ENCODE measurements around the gene RPL27A. TPM values are rescaled to one million over a fixed set of nuclear protein-coding genes. Genes with fewer than 3 reads are reported as not detected.

Gene RPL27A
- 752 and 1,162 TPM in 2 replicates for polyA plus RNA-seq (2012; rRNA removed)
- 1,039 and 1,258 TPM in 2 replicates for polyA plus RNA-seq (2012; cell fraction: cytosol; rRNA removed)
- polyA plus RNA-seq (2012; cell fraction: nucleus; rRNA removed): 308 and 341 TPM in 2 replicates

- ChIA-PET CTCF (interaction anchor here (1.0 to 1.6 kb wide), 4 partner anchors 116 to 419 kb away, joined by 3 read pairs; partner anchors contain the start of gene LMO1), POLR2A (interaction anchor here (0.6 to 2.6 kb wide), 15 partner anchors 9 to 282 kb away, joined by 3 to 11 read pairs (median 3); partner anchors contain the start of gene STK33)
- peaks cover 51% of the 10 kb centered on the region for H3K79me2 ChIP-seq (ENCODE audit: insufficient read depth)
- H3K9me2 ChIP-seq: no peaks in the 10 kb centered on the region
- DNase-seq: peak; percentile 93
- peaks cover 15% of the 10 kb centered on the region for H4K20me1 ChIP-seq (ENCODE audit: insufficient read depth)
- 2% methylated on average over 23 of the region's 67 CpGs for WGBS (ENCODE audit: low lambda C conversion rate)
- peak within 1 kb of the TSS; percentile 90 to 95 for H3K27ac ChIP-seq (ENCODE audit: low read depth in 2 of 2, low read length in 1 of 2)
- peaks cover 14 to 21% of the 10 kb centered on the region in 2 experiments; a peak in 2 of 4 replicates for H3K4me1 ChIP-seq (ENCODE audit: control insufficient read depth in 1 of 2, insufficient read depth in 2 of 2, low read depth in 1 of 2, low read length in 1 of 2)
- H3K9ac ChIP-seq: peak within 1 kb of the TSS; percentile 100
- H3K4me2 ChIP-seq: peak within 1 kb of the TSS; percentile 89
- no peak within 1 kb of the TSS for H2AFZ ChIP-seq (ENCODE audit: low read depth)
- peaks cover 50 to 53% of the 10 kb centered on the region in 2 experiments for H3K36me3 ChIP-seq (replicated peaks in 1 of 2; ENCODE audit: control insufficient read depth in 1 of 2, insufficient read depth in 2 of 2, low read length in 1 of 2)
- peaks cover 37% of the 10 kb centered on the region for H3F3A ChIP-seq (replicated peaks; ENCODE audit: insufficient read depth)
- no peaks in the 10 kb centered on the region for H3K27me3 ChIP-seq (ENCODE audit: insufficient read depth)
- H3K9me3 ChIP-seq: no peaks in the 10 kb centered on the region
- H3K4me3 ChIP-seq (ENCODE audit: low read depth in 2 of 2, low read length in 1 of 2): peak within 1 kb of the TSS; percentile 95 to 99
- TF ChIP-seq, protein P1, sequence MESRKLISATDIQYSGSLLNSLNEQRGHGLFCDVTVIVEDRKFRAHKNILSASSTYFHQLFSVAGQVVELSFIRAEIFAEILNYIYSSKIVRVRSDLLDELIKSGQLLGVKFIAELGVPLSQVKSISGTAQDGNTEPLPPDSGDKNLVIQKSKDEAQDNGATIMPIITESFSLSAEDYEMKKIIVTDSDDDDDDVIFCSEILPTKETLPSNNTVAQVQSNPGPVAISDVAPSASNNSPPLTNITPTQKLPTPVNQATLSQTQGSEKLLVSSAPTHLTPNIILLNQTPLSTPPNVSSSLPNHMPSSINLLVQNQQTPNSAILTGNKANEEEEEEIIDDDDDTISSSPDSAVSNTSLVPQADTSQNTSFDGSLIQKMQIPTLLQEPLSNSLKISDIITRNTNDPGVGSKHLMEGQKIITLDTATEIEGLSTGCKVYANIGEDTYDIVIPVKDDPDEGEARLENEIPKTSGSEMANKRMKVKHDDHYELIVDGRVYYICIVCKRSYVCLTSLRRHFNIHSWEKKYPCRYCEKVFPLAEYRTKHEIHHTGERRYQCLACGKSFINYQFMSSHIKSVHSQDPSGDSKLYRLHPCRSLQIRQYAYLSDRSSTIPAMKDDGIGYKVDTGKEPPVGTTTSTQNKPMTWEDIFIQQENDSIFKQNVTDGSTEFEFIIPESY (IDR thresholded peaks at IDR 0.05; ENCODE audit: borderline replicate concordance, low read depth): peak; percentile 98
- no peak for TF ChIP-seq FOXM1 (IDR thresholded peaks at IDR 0.05; ENCODE audit: low read depth)
- TF ChIP-seq ELF1 (IDR thresholded peaks at IDR 0.05): peak; percentile 90
- peak; percentile 49; the same call in 1 of the 2 replicates for TF ChIP-seq MXI1 (IDR thresholded peaks at IDR 0.05; ENCODE audit: low read depth, low read length)
- no peak for TF ChIP-seq TEAD4 (IDR thresholded peaks at IDR 0.05; ENCODE audit: borderline replicate concordance, insufficient read depth)
- no peak for TF ChIP-seq MEF2A (IDR thresholded peaks at IDR 0.05; ENCODE audit: borderline replicate concordance, low read depth)
- TF ChIP-seq POLR2AphosphoS5 (IDR thresholded peaks at IDR 0.05; ENCODE audit: low read depth, low read length): peak; percentile 99
- no peak for TF ChIP-seq MAX (IDR thresholded peaks at IDR 0.05; ENCODE audit: low read depth)
- TF ChIP-seq, protein P2, sequence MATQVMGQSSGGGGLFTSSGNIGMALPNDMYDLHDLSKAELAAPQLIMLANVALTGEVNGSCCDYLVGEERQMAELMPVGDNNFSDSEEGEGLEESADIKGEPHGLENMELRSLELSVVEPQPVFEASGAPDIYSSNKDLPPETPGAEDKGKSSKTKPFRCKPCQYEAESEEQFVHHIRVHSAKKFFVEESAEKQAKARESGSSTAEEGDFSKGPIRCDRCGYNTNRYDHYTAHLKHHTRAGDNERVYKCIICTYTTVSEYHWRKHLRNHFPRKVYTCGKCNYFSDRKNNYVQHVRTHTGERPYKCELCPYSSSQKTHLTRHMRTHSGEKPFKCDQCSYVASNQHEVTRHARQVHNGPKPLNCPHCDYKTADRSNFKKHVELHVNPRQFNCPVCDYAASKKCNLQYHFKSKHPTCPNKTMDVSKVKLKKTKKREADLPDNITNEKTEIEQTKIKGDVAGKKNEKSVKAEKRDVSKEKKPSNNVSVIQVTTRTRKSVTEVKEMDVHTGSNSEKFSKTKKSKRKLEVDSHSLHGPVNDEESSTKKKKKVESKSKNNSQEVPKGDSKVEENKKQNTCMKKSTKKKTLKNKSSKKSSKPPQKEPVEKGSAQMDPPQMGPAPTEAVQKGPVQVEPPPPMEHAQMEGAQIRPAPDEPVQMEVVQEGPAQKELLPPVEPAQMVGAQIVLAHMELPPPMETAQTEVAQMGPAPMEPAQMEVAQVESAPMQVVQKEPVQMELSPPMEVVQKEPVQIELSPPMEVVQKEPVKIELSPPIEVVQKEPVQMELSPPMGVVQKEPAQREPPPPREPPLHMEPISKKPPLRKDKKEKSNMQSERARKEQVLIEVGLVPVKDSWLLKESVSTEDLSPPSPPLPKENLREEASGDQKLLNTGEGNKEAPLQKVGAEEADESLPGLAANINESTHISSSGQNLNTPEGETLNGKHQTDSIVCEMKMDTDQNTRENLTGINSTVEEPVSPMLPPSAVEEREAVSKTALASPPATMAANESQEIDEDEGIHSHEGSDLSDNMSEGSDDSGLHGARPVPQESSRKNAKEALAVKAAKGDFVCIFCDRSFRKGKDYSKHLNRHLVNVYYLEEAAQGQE (IDR thresholded peaks at IDR 0.05; ENCODE audit: low read depth, low read length): peak; percentile 33; the same call in 1 of the 2 replicates
- TF ChIP-seq, protein P3, sequence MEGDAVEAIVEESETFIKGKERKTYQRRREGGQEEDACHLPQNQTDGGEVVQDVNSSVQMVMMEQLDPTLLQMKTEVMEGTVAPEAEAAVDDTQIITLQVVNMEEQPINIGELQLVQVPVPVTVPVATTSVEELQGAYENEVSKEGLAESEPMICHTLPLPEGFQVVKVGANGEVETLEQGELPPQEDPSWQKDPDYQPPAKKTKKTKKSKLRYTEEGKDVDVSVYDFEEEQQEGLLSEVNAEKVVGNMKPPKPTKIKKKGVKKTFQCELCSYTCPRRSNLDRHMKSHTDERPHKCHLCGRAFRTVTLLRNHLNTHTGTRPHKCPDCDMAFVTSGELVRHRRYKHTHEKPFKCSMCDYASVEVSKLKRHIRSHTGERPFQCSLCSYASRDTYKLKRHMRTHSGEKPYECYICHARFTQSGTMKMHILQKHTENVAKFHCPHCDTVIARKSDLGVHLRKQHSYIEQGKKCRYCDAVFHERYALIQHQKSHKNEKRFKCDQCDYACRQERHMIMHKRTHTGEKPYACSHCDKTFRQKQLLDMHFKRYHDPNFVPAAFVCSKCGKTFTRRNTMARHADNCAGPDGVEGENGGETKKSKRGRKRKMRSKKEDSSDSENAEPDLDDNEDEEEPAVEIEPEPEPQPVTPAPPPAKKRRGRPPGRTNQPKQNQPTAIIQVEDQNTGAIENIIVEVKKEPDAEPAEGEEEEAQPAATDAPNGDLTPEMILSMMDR (IDR thresholded peaks at IDR 0.05): no peak; the same call in 1 of the 2 replicates
- no peak for TF ChIP-seq RFX5 (IDR thresholded peaks at IDR 0.05; ENCODE audit: low read length)
- TF ChIP-seq, protein P4, sequence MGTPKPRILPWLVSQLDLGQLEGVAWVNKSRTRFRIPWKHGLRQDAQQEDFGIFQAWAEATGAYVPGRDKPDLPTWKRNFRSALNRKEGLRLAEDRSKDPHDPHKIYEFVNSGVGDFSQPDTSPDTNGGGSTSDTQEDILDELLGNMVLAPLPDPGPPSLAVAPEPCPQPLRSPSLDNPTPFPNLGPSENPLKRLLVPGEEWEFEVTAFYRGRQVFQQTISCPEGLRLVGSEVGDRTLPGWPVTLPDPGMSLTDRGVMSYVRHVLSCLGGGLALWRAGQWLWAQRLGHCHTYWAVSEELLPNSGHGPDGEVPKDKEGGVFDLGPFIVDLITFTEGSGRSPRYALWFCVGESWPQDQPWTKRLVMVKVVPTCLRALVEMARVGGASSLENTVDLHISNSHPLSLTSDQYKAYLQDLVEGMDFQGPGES (IDR thresholded peaks at IDR 0.05; ENCODE audit: low read depth, low read length): no peak
- no peak for TF ChIP-seq RAD21 (IDR thresholded peaks at IDR 0.05; ENCODE audit: low read length)
- TF ChIP-seq TAF1 (IDR thresholded peaks at IDR 0.05; ENCODE audit: borderline replicate concordance, low read depth, low read length): peak; percentile 97
- no peak for TF ChIP-seq NFIC (IDR thresholded peaks at IDR 0.05; ENCODE audit: borderline replicate concordance)
- no peak for TF ChIP-seq PBX3 (IDR thresholded peaks at IDR 0.05)
- TF ChIP-seq SIN3A (IDR thresholded peaks at IDR 0.05; ENCODE audit: borderline replicate concordance, low read depth, low read length): peak; percentile 63; the same call in 1 of the 2 replicates
- TF ChIP-seq FOSL2 (IDR thresholded peaks at IDR 0.05; ENCODE audit: borderline replicate concordance, low read depth): no peak
- TF ChIP-seq, protein P5, sequence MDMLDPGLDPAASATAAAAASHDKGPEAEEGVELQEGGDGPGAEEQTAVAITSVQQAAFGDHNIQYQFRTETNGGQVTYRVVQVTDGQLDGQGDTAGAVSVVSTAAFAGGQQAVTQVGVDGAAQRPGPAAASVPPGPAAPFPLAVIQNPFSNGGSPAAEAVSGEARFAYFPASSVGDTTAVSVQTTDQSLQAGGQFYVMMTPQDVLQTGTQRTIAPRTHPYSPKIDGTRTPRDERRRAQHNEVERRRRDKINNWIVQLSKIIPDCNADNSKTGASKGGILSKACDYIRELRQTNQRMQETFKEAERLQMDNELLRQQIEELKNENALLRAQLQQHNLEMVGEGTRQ (IDR thresholded peaks at IDR 0.05; ENCODE audit: borderline replicate concordance, low read depth, low read length): no peak
These were observed at the start of gene RPL27A, which contains the start of gene TRIM66 for GRCh38 chr11:8682303-8683114. Gene RPL27A (plus strand): TSS chr11:8682792. CDS start chr11:8682814, 22 bp downstream. Gene TRIM66 (minus strand): TSS chr11:8682665. CDS start chr11:8672274, 10,391 bp downstream.
